Gastrocnemius medialis (tissue), 4 donors: Measurements from ENCODE around the gene FAM217B.

Experiments used
- POLR2A ChIP-seq, 2 donors: fragments of 450-650 bp; IDR thresholded peaks; one replicate each; pipeline ENCODE4 v1.6.1; 2017; ENCODE audit warnings: antibody characterized with exemption in 2 of 2, mild to moderate bottlenecking in 2 of 2, moderate library complexity in 2 of 2
- TF ChIP-seq, protein P1 (sequence below), 5 experiments: fragments of 450-650 bp in 3 of 5; fragments of 200-600 bp in 2 of 5; sonication (generic) in 2 of 5; IDR thresholded peaks in 4 of 5; conservative IDR thresholded peaks in 1 of 5; 1 replicate in 4 of 5; 2 replicates in 1 of 5; pipeline ENCODE4 v1.5.1; 2016 to 2019; ENCODE audit warnings: antibody characterized with exemption in 5 of 5, mild to moderate bottlenecking in 3 of 5, moderate library complexity in 3 of 5

DNA sequence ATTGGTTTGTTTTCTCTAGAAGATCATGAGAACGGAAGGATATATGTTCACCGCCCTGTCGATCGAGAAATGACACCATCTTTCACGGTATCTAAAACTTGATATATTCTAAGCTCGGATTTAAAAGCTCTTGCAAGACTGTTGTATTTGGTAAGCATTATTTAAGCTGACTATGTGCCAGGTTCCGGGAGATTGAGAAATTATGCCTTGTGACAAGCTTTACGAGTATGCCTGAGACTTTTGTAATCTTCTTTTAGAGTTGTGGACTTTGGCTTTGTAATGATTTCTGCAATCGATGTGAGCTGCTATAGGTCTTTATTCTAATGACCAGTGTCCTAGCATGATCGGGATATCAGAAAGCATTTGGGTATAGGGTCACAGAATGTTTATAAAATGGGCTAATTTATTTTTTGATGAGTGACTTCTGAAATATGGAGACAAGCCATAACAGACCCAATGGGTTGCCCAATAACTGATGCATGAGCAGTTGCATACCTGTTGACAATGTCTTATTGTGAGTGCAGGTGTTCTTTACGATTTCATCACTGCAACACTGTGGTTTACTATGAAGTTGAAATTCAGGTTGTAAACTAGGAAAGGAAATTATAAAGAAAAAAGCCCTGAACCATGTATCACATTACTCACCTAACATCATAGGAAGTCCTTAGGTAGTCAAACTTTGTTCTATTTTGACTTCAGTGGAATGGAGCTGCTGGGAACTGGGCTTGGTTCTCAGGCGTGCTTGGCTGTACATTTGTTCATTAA, 32.0 kb downstream of the FAM217B start:
- TF ChIP-seq, protein P1, sequence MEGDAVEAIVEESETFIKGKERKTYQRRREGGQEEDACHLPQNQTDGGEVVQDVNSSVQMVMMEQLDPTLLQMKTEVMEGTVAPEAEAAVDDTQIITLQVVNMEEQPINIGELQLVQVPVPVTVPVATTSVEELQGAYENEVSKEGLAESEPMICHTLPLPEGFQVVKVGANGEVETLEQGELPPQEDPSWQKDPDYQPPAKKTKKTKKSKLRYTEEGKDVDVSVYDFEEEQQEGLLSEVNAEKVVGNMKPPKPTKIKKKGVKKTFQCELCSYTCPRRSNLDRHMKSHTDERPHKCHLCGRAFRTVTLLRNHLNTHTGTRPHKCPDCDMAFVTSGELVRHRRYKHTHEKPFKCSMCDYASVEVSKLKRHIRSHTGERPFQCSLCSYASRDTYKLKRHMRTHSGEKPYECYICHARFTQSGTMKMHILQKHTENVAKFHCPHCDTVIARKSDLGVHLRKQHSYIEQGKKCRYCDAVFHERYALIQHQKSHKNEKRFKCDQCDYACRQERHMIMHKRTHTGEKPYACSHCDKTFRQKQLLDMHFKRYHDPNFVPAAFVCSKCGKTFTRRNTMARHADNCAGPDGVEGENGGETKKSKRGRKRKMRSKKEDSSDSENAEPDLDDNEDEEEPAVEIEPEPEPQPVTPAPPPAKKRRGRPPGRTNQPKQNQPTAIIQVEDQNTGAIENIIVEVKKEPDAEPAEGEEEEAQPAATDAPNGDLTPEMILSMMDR (IDR thresholded peaks at IDR 0.05 in 4 of 5, conservative IDR thresholded peaks at IDR 0.05 in 1 of 5) = no peak
- no peak for TF ChIP-seq POLR2A (IDR thresholded peaks at IDR 0.05)
